Effector CD8-positive, alpha-beta T cell (primary cell): ENCODE measurements around the gene ZNF554.
"Not testable (repeated sequence)": the region's sequence is repeated elsewhere in the genome, so short reads cannot be mapped to it uniquely, and the experiment has no call there.

ENCODE experiments used
- DNase-seq: peaks from one replicate; lab custom pipeline; 2025; lab: John Stamatoyannopoulos, UW

ZNF554 gene

DNA sequence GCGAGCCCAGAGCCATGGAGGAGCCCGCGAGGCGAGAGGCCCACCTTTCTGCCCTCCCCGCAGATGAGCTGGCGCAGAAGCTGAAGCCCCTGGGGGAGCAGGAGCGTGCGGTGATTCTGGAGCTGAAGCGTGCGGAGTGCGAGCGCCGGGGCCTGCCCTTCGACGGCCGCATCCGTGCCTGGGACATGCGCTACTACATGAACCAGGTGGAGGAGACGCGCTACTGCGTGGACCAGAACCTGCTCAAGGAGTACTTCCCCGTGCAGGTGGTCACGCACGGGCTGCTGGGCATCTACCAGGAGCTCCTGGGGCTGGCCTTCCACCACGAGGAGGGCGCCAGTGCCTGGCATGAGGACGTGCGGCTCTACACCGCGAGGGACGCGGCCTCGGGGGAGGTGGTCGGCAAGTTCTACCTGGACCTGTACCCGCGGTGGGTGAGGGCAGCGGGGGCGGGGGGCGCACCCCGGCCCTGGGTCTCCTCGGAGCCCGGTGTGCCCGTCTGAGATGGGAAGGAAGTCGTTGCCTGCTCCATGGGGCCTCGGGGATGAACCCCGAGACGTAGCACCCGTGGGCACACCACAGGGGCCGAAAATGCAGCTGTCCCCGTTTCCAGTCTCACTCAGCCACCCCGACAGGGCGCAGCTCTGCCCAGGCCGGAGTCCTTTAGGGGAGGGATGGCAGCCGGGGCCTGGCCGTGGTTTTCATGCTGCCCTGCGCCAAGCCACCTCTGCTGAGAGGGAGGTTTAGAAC is 12.1 kb upstream of the ZNF554 start:
- no peak for DNase-seq

DNA sequence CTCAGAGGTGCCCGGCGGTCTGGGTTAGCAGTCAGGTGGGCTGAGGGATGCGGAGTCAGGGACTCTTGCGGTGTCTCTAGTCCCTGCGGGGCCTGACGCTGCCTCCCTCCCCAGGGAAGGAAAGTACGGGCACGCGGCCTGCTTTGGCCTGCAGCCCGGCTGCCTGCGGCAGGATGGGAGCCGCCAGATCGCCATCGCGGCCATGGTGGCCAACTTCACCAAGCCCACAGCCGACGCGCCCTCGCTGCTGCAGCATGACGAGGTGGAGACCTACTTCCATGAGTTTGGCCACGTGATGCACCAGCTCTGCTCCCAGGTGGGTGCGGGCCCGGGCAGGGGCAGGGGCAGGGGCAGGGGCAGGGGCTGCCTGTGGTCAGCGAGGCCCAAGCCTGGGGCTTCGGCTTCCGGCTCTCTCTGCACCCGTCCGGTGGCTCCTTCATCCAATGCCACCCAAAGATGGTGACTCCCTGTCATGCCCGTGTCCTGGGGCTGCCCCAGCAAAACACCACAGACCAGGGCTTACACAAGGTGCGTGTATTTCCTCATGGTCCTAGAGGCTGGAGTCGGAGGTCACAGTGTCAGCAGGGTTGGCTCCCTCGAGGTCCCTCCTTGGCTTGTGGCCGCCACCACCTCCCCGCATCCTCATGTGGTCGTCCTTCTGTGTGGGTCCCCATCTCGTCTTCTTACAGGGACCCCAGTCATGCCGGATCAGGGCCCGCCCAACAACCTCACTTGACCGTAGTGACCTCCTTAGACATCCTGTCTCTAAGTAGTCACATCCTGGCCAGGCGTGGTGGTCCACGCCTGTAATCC is 11.3 kb upstream of the ZNF554 start:
- DNase-seq: no peak

- no peak for DNase-seq
Observed at GRCh38 chr19:2809387-2810140, 10.1 kb upstream of the ZNF554 start.

DNA sequence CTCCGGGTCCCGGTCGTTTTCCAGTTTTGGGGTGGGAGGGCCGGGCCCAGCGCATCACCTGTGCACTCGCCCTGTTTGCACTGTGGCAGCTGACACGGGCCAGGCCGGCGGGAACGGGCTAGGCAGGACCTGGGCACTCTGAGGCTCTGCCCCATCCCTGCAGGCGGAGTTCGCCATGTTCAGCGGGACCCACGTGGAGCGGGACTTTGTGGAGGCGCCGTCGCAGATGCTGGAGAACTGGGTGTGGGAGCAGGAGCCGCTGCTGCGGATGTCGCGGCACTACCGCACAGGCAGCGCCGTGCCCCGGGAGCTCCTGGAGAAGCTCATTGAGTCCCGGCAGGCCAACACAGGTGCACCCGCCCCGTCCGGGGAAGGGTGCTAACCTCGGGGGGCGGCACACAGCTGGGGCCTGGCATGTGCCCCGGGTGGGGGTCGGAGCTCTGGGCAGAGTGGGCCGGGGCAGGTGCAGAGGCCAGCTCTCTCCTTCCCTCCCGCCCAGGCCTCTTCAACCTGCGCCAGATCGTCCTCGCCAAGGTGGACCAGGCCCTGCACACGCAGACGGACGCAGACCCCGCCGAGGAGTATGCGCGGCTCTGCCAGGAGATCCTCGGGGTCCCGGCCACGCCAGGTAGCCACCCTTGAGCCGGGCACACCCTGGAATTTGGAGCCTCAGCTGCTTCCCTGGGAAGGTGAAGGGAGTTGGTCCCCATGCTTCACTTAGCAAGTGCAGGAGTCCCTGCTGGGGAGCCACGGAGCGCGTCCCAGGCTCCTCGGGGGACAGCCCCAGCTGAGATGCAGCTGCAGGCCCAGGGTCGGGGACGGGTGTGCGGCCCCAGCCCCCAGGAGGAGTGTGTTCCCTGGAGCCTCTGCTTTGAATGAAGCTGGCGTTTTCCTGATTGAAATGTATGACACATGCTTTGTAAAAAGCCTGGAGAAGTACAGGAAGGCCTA is 9.3 kb upstream of the ZNF554 start:
- no peak for DNase-seq

GRCh38 chr19:2811221-2811722 is 8.4 kb upstream of the ZNF554 start:
- no peak for DNase-seq

DNA sequence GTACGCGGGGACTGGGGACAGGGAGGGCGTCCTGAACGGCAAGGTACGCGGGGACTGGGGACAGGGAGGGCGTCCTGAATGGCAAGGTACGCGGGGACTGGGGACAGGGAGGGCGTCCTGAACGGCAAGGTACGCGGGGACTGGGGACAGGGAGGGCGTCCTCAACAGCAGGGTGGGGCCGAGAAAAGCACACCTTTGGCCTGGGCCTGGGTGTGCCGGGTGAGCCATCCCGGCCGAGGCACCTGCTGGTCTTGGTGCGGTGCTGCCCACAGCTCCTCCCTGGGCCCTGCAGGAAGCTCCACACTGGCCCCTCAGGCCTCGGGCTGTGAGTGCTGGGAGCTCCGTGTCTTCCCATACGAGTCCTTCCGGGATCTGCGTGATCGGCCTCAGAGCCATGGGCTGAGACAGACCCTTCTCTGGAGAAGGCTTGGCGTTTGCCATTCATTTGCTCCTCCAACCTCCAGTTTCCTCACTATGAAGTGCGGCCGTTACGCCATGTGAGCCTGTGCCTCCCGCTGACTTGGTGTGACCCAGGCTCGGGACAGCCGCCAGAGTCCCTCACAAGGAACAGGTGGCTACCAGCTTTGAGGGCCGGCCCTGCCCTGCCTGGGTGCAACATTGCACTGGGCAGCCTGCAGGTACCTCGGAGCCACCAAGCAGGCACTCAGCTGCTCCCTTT is 7.8 kb upstream of the ZNF554 start:
- no peak for DNase-seq

- DNase-seq: no peak
Observed at GRCh38 chr19:2812414-2813234, 7.0 kb upstream of the ZNF554 start.

GRCh38 chr19:2813235-2814160 is 6.2 kb upstream of the ZNF554 start:
- DNase-seq: no peak

DNA sequence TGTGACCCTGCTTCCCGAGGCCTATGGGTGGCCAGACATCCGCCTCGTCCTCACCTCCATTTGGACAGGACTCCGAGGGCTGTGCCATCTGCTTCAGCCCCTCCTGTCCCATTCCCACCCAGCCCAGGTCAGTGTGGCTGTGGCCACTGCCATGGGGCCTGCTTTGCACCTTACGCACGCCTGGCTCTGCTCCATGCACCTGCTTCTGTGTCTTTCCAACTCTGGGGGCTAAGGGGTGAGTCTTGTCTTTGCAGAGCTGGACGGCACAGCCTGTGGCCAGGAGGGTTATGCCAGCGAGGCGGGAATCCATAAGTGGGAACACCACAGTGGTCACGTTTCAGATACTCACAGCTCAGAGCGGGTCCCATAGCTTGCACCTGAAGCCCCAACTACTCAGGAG is 5.2 kb upstream of the ZNF554 start:
- no peak for DNase-seq

GRCh38 chr19:2815191-2815614 is 4.5 kb upstream of the ZNF554 start:
- no peak for DNase-seq

GRCh38 chr19:2815923-2816322 is 3.7 kb upstream of the ZNF554 start:
- DNase-seq: no peak

GRCh38 chr19:2816641-2817040 is 3.0 kb upstream of the ZNF554 start:
- DNase-seq: no peak

- not testable (repeated sequence) for DNase-seq
Observed at GRCh38 chr19:2817237-2817829, 2.3 kb upstream of the ZNF554 start.

- no peak for DNase-seq
Observed at GRCh38 chr19:2820112-2820702, 539 bp downstream of the ZNF554 start.

GRCh38 chr19:2822846-2823245 is 3.2 kb downstream of the ZNF554 start:
- no peak for DNase-seq

GRCh38 chr19:2823646-2824045 is 4.0 kb downstream of the ZNF554 start:
- no peak for DNase-seq

GRCh38 chr19:2824129-2824528 is 4.5 kb downstream of the ZNF554 start:
- no peak for DNase-seq

DNA sequence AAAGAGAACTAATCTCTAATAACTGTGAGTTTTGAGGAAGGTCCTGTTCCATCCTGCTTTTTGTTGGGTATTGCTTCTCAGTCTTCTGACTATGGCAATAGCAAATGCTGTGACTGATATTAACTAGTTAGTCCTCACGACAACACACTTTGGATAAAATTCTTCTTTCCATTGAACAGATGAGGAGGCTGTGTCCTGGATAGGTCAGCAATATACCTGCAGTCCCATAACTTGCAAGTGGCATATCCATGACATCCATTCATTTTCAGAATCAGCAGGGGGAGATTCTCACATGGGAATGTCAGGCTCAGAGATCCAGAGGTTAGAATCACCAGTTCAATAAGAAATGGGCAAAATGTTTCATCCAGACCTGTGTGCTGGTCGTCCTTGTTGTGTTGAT is 7.4 kb downstream of the ZNF554 start:
- DNase-seq: no peak
